OCI-LY1 (cell line): ENCODE measurements around the gene FBN2.

Experiments
- H2AFZ ChIP-seq: fragments of 200-600 bp; sonication (generic), shearing (Covaris generic); 2 replicates; pipeline ENCODE4 v1.6.0; 2014; ENCODE audit warnings: antibody characterized with exemption, mild to moderate bottlenecking, low read length
- H3F3A ChIP-seq: fragments of 200-600 bp; sonication (generic), shearing (Covaris generic); 2 replicates; pipeline ENCODE4 v1.6.0; 2014; ENCODE audit warnings: mild to moderate bottlenecking, antibody characterized with exemption, low read length, moderate library complexity; ENCODE audit not compliant: insufficient read depth
- H3K27ac ChIP-seq: fragments of 200-600 bp; sonication (generic); 2 replicates; pipeline ENCODE4 v1.5.1; 2014; ENCODE audit warnings: low read length, mixed run types, mild to moderate bottlenecking, low read depth; ENCODE audit not compliant: poor library complexity, severe bottlenecking
- H3K27me3 ChIP-seq: fragments of 200-600 bp; sonication (generic); 2 replicates; pipeline ENCODE4 v1.6.0; 2014; ENCODE audit warnings: antibody characterized with exemption, mild to moderate bottlenecking, low read length, moderate library complexity; ENCODE audit not compliant: insufficient read depth
- H3K36me3 ChIP-seq: fragments of 200-600 bp; sonication (generic); 2 replicates; pipeline ENCODE4 v1.6.1; 2014; ENCODE audit warnings: mild to moderate bottlenecking, antibody characterized with exemption, low read length, moderate library complexity, mixed read lengths; ENCODE audit not compliant: insufficient read depth
- H3K4me1 ChIP-seq: fragments of 200-600 bp; sonication (generic); 2 replicates; pipeline ENCODE4 v1.5.1; 2014; ENCODE audit warnings: mild to moderate bottlenecking, low read length, moderate library complexity; ENCODE audit not compliant: insufficient read depth, severe bottlenecking
- H3K4me2 ChIP-seq: fragments of 200-600 bp; sonication (generic), shearing (Covaris generic); 2 replicates; pipeline ENCODE4 v1.6.1; 2014; ENCODE audit warnings: low read length
- H3K4me3 ChIP-seq: fragments of 200-600 bp; sonication (generic); 2 replicates; pipeline ENCODE4 v1.5.1; 2014; ENCODE audit warnings: low read length, low read depth, mild to moderate bottlenecking, mixed read lengths; ENCODE audit not compliant: poor library complexity, severe bottlenecking
- H3K79me2 ChIP-seq: fragments of 200-600 bp; shearing (Covaris generic); 2 replicates; pipeline ENCODE4 v1.6.1; 2016; ENCODE audit warnings: mixed run types, low read length, mixed read lengths; ENCODE audit not compliant: insufficient read depth
- H3K9ac ChIP-seq: fragments of 200-600 bp; sonication (generic), shearing (Covaris generic); 2 replicates; pipeline ENCODE4 v1.6.1; 2014; ENCODE audit warnings: mild to moderate bottlenecking, low read length, mixed read lengths
- H3K9me2 ChIP-seq: fragments of 200-600 bp; sonication (generic), shearing (Covaris generic); 2 replicates; pipeline ENCODE4 v1.6.1; 2014; ENCODE audit warnings: low read depth, mild to moderate bottlenecking, low read length, mixed read lengths
- H3K9me3 ChIP-seq: fragments of 200-600 bp; shearing (Covaris generic); 2 replicates; pipeline ENCODE4 v1.6.1; 2014; ENCODE audit warnings: low read length, mixed read lengths
- H4K20me1 ChIP-seq: fragments of 200-600 bp; sonication (generic), shearing (Covaris generic); 2 replicates; pipeline ENCODE4 v1.6.0; 2016; ENCODE audit warnings: mild to moderate bottlenecking, low read length; ENCODE audit not compliant: insufficient read depth
- EZH2 ChIP-seq: fragments of 200-600 bp; sonication (generic), shearing (Covaris generic); IDR thresholded peaks from 2 replicates; pipeline ENCODE4 v1.8.0; 2017; ENCODE audit warnings: borderline replicate concordance, mixed run types, mild to moderate bottlenecking, antibody characterized with exemption, low read length, moderate library complexity, mixed read lengths
- TF ChIP-seq, protein P1 (sequence below): fragments of 200-600 bp; sonication (generic), shearing (Covaris generic); IDR thresholded peaks from 2 replicates; pipeline ENCODE4 v1.5.1; 2017; ENCODE audit warnings: mild to moderate bottlenecking, antibody characterized with exemption, low read length, moderate library complexity, mixed read lengths

The FBN2 gene

DNA sequence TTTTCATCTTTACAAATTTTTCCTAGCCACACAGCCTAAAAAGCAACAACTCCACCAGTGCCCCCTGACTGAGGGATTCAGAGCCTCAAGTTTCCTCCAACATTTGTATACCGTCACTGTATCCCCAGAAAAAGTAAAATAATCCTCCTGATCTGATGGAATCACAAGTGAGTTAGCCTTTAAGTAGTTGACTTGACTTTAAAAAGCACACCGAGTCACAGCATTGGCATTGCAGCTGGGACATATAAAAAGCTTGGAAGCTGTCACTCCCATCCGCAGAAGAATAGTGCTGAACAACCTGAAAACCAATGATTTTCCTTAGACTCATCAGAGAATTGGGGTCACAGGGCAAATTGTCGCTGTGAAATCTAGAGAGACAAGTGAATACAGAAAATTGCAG, 41.6 kb upstream of the FBN2 start:
- Histone ChIP-seq H3K79me2 (no peaks in the 10 kb centered on the region), H3K27ac (no peak overlapping the region), H3K4me3 (no peak overlapping the region), H3K9me3 (no peaks in the 10 kb centered on the region), H2AFZ (no peak overlapping the region), H3F3A (no peaks in the 10 kb centered on the region), H3K27me3 (no peaks in the 10 kb centered on the region), H3K4me2 (no peak overlapping the region), H3K9me2 (no peaks in the 10 kb centered on the region), H3K9ac (no peak overlapping the region), H3K36me3 (no peaks in the 10 kb centered on the region), H3K4me1 (no peaks in the 10 kb centered on the region), H4K20me1 (no peaks in the 10 kb centered on the region)
- TF ChIP-seq EZH2, result no peak
- TF ChIP-seq, protein P1, sequence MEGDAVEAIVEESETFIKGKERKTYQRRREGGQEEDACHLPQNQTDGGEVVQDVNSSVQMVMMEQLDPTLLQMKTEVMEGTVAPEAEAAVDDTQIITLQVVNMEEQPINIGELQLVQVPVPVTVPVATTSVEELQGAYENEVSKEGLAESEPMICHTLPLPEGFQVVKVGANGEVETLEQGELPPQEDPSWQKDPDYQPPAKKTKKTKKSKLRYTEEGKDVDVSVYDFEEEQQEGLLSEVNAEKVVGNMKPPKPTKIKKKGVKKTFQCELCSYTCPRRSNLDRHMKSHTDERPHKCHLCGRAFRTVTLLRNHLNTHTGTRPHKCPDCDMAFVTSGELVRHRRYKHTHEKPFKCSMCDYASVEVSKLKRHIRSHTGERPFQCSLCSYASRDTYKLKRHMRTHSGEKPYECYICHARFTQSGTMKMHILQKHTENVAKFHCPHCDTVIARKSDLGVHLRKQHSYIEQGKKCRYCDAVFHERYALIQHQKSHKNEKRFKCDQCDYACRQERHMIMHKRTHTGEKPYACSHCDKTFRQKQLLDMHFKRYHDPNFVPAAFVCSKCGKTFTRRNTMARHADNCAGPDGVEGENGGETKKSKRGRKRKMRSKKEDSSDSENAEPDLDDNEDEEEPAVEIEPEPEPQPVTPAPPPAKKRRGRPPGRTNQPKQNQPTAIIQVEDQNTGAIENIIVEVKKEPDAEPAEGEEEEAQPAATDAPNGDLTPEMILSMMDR, result no peak

GRCh38 chr5:128579093-128579492, 41.0 kb upstream of the FBN2 start:
- H3K4me1 ChIP-seq, result no peaks in the 10 kb centered on the region
- no peaks in the 10 kb centered on the region for H3K27me3 ChIP-seq
- no peak overlapping the region for H2AFZ ChIP-seq
- no peak overlapping the region for H3K4me2 ChIP-seq
- no peak overlapping the region for H3K9ac ChIP-seq
- no peak overlapping the region for H3K27ac ChIP-seq
- TF ChIP-seq, protein P1, result no peak
- TF ChIP-seq EZH2, result no peak
- no peaks in the 10 kb centered on the region for H3K79me2 ChIP-seq
- H3K4me3 ChIP-seq, result no peak overlapping the region
- no peaks in the 10 kb centered on the region for H3F3A ChIP-seq
- H3K9me3 ChIP-seq, result no peaks in the 10 kb centered on the region
- no peaks in the 10 kb centered on the region for H3K9me2 ChIP-seq
- no peaks in the 10 kb centered on the region for H4K20me1 ChIP-seq
- H3K36me3 ChIP-seq, result no peaks in the 10 kb centered on the region

GRCh38 chr5:128574041-128574440, 36.0 kb upstream of the FBN2 start:
- no peak overlapping the region for H3K4me2 ChIP-seq
- no peak overlapping the region for H2AFZ ChIP-seq
- H3K9me2 ChIP-seq, result no peaks in the 10 kb centered on the region
- H3K4me3 ChIP-seq, result no peak overlapping the region
- TF ChIP-seq, protein P1, result no peak
- TF ChIP-seq EZH2, result no peak
- H3F3A ChIP-seq, result no peaks in the 10 kb centered on the region
- no peaks in the 10 kb centered on the region for H3K4me1 ChIP-seq
- H4K20me1 ChIP-seq, result no peaks in the 10 kb centered on the region
- H3K27ac ChIP-seq, result no peak overlapping the region
- H3K9ac ChIP-seq, result no peak overlapping the region
- no peaks in the 10 kb centered on the region for H3K27me3 ChIP-seq
- H3K36me3 ChIP-seq, result no peaks in the 10 kb centered on the region
- H3K79me2 ChIP-seq, result no peaks in the 10 kb centered on the region
- no peaks in the 10 kb centered on the region for H3K9me3 ChIP-seq
